Measurements from ENCODE around the gene VWA8.
"Not testable (repeated sequence)": the region's sequence is repeated elsewhere in the genome, so short reads cannot be mapped to it uniquely, and the experiment has no call there.

Gene VWA8

GRCh38 chr13:41919741-41920487 is 41.0 kb downstream of the VWA8 start:
- TF ChIP-seq ZNF274 (IDR thresholded peaks at IDR 0.05; ENCODE audit: low read depth, low read length) = no peak
- H3K4me3 ChIP-seq (ENCODE audit: low read length) = no peak overlapping the region

GRCh38 chr13:41919031-41919740 is 41.7 kb downstream of the VWA8 start:
- no peak for TF ChIP-seq ZNF274 (IDR thresholded peaks at IDR 0.05; ENCODE audit: low read depth, low read length)
- no peak overlapping the region for H3K4me3 ChIP-seq (ENCODE audit: low read length)

DNA sequence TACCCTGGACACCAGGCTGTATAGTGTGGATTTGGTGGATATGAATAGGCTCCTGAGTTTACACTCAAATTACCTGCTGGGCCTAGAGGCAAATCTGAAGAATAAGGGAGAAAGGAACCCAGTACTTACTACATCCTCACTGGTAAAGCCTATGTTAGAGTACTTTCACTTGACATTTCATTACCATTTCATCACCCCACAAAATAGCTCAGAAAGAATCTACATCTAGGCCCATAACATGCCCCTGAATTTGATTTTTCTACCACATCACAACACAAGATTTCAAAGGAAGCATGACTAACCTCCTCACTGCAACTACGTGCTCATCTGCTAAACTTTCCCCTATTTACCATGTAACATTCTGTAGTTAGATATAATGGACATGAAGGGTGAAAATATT is 43.3 kb downstream of the VWA8 start:
- no peak for TF ChIP-seq ZNF274 (IDR thresholded peaks at IDR 0.05; ENCODE audit: low read depth, low read length)
- no peak overlapping the region for H3K4me3 ChIP-seq (ENCODE audit: low read length)

- no peak for TF ChIP-seq ZNF274 (IDR thresholded peaks at IDR 0.05; ENCODE audit: low read depth, low read length)
- no peak overlapping the region for H3K4me3 ChIP-seq (ENCODE audit: low read length)
Measured at GRCh38 chr13:41916173-41916954, 44.5 kb downstream of the VWA8 start.

- no peak overlapping the region for H3K4me3 ChIP-seq (ENCODE audit: low read length)
- TF ChIP-seq ZNF274 (IDR thresholded peaks at IDR 0.05; ENCODE audit: low read depth, low read length) = no peak
Measured at GRCh38 chr13:41915081-41915480, 45.8 kb downstream of the VWA8 start.

DNA sequence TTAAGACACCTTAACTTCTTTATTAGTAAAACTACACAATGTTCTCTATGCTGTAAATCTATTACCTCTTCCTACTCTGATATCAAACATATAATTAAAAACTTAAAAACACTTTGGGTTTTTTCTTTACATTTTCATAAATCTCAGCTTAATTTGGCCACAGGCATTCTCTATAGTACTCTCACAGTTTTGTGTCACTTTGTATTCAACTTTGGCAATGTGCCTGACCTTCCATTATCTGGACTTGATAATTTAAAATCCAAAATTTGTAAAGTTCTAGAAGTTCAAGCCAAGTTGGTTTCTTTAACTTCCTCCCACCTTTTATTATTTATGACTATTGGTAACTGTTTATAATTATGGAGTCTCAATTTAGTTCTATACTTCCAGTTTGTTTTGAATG is 46.4 kb downstream of the VWA8 start:
- no peak for TF ChIP-seq ZNF274 (IDR thresholded peaks at IDR 0.05; ENCODE audit: low read depth, low read length)
- no peak overlapping the region for H3K4me3 ChIP-seq (ENCODE audit: low read length)

GRCh38 chr13:41909506-41909905 is 51.4 kb downstream of the VWA8 start:
- no peak overlapping the region for H3K4me3 ChIP-seq (ENCODE audit: low read length)
- TF ChIP-seq ZNF274 (IDR thresholded peaks at IDR 0.05; ENCODE audit: low read depth, low read length) = no peak

- TF ChIP-seq ZNF274 (IDR thresholded peaks at IDR 0.05; ENCODE audit: low read depth, low read length) = no peak
- H3K4me3 ChIP-seq (ENCODE audit: low read length) = no peak overlapping the region
Measured at GRCh38 chr13:41905600-41906254, 55.2 kb downstream of the VWA8 start.

GRCh38 chr13:41900918-41901317 is 60.0 kb downstream of the VWA8 start:
- TF ChIP-seq ZNF274 (IDR thresholded peaks at IDR 0.05; ENCODE audit: low read depth, low read length) = no peak
- H3K4me3 ChIP-seq (ENCODE audit: low read length) = no peak overlapping the region

GRCh38 chr13:41898411-41898810 is 62.5 kb downstream of the VWA8 start:
- not testable (repeated sequence) for H3K4me3 ChIP-seq (ENCODE audit: low read length)

DNA sequence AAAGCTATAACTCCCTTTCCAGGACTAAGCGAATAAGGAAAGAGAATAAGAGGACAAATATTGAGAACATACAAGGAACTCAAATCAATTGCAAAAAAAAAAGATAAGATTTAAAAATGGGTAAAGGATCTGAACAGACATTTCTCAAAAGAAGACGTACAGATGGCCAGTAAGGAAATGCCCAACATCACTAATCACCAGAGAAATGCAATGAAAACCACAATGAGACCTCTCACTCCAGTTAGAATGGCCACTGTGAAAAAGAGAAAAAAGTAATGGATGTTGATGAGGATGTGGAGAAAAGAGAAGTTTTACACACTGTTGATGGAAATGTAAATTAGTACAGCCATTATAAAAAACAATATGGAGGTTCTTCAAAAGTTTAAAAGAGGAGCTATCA is 63.8 kb downstream of the VWA8 start:
- no peak for TF ChIP-seq ZNF274 (IDR thresholded peaks at IDR 0.05; ENCODE audit: low read depth, low read length)
- H3K4me3 ChIP-seq (ENCODE audit: low read length) = no peak overlapping the region

DNA sequence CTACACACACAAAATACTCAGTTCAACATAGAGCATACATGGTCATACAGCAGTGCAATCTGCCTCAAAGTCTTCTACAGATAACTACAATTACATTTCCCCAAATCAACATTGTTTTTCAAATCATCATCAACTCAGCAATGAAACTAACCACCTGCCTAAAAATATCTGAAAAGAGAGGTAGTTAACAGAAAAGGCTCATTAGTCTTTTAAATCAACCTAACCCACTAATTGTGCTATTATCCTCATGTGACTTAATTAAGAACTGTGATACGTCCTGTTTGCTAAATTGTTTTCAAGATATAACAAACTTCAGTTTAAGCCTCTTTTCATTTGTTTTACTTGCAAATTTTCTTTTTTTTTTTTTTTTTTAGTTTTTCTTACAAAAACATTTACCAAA is 65.4 kb downstream of the VWA8 start:
- no peak for TF ChIP-seq ZNF274 (IDR thresholded peaks at IDR 0.05; ENCODE audit: low read depth, low read length)
- no peak overlapping the region for H3K4me3 ChIP-seq (ENCODE audit: low read length)

DNA sequence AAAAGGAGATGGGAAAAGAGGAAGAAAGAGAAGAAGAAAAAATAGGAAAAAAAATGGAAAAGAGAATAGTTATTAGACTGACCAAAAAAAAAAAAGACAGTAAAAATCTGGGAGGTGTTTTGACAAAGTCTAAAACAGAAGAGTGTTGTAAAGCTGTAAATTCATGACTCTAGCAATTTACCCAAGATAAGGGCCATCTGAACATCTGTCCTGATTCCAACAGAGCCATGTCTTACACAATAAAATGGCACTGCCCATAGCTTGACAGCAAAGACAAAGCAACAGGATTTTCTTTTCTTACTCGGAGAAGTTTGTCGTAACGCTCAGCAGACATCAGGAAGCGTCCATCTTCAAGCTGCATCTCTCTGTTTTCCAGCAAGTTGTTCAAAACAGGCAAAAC is 69.8 kb downstream of the VWA8 start:
- no peak overlapping the region for H3K4me3 ChIP-seq (ENCODE audit: low read length)
- TF ChIP-seq ZNF274 (IDR thresholded peaks at IDR 0.05; ENCODE audit: low read depth, low read length) = no peak

GRCh38 chr13:41883147-41883546 is 77.8 kb downstream of the VWA8 start:
- H3K4me3 ChIP-seq (ENCODE audit: low read length) = no peak overlapping the region
- TF ChIP-seq ZNF274 (IDR thresholded peaks at IDR 0.05; ENCODE audit: low read depth, low read length) = no peak

DNA sequence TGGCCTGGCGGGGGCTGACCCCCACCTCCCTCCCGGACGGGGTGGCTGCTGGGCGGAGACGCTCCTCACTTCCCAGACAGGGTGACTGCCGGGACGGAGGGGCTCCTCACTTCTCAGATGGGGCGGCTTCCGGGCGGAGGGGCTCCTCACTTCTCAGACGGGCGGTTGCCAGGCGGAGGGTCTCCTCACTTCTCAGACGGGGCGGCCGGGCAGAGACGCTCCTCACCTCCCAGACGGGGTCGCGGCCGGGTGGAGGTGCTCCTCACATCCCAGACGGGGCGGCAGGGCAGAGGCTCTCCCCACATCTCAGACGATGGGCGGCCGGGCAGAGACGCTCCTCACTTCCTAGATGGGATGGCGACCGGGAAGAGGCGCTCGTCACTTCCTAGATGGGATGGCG is 79.0 kb downstream of the VWA8 start:
- not testable (repeated sequence) for H3K4me3 ChIP-seq (ENCODE audit: low read length)

Measured in GM08714 (cell line).